HG03108 (cell line): ENCODE results near the gene GABARAPL1.
"Not testable (repeated sequence)": the region's sequence is repeated elsewhere in the genome, so short reads cannot be mapped to it uniquely, and the experiment has no call there.

Source experiments
- ATAC-seq: cut with Tn5 transposase; IDR thresholded peaks from one replicate; pipeline ENCODE4 v1.9.1; 2021; ENCODE audit warnings: moderate library complexity; ENCODE audit not compliant: unreplicated experiment

GABARAPL1 gene

DNA sequence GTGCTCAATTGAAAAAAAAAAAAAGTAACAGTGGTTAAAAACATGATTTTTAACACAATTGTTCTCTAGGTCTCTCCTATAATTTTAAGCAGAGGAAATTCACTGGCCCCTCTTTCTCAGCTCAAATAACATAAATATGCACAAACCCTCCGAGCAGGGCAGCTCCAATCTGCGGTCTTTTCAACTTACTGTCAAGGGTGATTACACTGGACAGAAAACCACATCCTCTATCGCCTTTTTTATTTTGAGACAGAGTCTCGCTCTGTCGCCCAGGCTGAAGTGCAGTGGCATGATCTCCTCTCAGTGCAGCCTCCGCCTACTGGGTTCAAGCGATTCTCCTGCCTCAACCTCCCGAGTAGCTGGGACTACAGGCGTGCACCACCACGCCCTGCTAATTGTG, 16.5 kb upstream of the GABARAPL1 start:
- peak; percentile 80 for ATAC-seq

DNA sequence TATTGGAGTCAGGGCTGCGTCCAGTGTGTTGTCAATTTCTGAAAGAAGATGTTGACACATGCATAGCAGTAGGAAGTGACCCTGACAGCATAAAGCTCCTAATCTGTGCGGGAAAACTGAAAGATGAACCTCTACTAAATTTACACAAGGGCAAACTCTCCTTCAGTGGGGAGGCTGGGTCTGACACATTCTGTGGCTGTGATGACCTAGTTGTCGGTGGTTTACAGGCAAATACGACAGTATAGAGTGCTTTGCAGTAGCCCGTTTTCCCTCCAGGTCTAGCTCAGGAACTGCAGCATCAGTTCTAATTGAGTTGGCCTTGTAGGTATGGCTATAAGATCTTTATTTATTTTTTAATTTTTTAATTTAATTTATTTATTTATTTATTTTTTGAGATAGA, 14.8 kb upstream of the GABARAPL1 start:
- no peak for ATAC-seq

DNA sequence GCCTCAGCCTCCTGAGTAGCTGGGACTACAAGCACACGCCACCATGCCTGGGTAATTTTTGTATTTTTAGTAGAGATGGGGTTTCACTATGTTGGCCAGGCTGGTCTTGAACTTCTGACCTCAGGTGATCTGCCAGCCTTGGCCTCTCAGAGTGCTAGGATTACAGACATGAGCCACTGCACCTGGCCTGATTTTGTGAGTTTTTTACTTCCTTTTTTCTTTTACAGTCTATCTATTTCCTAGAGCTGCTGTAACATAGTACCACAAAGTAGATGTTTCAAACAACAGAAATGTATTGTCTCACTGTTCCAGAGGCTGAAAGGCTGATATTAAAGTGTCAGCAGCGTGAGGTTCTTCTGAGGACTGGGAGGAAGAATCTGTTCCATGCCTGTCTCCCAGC, 8.2 kb upstream of the GABARAPL1 start:
- ATAC-seq = not testable (repeated sequence)

DNA sequence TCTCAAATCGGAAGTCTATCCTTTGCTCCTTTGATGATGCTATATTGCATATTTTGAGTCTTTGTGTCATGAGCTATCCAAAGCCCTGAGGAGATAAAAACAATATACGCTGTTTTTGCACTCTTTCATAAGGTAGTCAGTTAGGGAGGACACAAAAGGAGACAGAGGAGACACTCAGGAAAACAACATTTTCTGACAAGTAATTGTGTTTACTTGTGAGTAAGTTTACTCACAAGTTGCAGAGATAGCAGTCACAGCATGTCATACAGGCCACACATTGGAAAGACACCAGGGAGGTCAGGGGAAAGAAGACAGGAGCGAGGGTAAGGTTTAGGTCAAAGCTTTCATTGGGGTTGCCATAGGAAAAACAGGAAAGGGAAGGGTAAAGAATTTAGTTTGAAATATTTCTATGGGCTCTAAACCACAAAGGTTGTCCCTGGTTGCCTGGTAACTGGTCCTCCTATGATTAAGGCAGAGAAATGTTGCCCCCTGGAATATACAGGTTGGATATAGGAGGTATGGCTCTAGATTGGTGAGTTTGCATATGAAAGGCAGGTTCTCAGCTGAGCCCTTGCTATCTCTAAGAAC, 7.4 kb upstream of the GABARAPL1 start:
- no peak for ATAC-seq

DNA sequence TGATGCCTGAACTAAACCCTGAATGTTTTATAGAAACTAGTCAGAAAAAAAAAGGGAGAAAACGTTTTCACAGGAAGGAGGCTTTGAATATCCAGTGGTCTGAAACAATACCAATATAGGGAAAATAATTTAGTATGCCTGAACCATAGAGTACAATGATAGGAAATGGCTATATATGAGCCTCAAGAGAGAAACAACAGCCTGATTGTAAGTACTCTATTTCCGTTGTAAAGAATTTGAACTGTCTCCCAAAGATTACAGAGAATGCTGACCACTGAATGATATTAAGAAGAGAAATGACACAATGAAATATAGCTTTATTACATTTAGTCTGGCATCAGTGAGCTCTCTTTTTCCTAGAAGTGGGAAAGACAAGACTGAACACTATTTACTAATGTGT, 5.5 kb upstream of the GABARAPL1 start:
- ATAC-seq = no peak

DNA sequence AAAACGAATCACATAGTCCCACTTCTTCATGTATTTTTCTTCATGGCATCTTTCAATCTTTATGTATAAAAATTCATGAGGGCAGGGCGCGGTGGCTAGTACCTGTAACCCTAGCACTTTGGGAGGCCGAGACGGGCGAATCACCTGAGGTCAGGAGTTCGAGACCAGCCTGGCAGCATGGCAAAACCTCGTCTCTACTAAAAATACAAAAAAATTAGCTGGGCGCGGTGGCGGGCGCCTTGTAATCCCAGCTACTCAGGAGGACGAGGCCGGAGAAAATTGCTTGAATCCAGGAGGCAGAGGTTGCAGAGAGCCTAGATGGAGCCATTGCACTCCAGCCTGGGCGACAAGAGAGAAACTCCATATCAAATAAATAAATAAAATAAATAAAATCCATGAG, 2.5 kb upstream of the GABARAPL1 start:
- no peak for ATAC-seq

DNA sequence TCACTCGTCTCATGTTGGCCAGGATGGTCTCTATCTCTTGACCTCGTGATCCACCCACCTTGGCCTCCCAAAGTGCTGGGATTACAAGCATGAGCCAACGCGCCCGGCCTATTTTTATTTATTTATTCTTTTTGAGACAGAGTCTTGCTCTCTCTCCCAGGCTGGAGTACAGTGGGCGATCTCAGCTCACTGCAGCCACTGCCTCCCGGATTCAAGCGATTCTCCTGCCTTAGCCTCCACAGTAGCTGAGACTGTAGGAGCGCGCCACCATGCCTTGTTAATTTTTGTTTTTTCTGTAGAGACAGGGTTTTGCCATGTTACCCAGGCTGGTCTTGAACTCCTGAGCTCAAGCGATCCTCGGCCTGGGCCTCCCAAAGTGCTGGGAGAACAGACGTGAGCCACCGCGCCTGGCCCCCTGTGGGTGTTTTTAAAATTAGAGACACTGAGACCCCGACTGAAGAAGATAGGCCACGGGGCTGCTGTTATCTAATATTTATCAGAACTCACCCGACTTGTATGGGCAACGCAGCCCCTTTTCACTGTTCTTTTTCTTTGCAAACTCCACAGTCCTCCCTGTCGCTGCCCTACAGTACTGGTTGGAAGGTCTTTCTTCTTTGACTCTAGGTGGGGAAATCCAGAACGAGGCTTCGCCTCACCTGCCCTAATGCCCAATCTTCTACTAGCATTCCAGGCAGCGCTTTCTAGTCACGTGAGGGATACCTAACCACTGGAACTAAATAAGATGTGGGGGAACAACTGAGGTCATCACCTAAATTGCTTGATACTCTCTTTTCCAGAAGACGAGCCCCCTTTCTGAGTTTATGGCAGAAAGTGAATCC, 1.4 kb upstream of the GABARAPL1 start:
- ATAC-seq = no peak

DNA sequence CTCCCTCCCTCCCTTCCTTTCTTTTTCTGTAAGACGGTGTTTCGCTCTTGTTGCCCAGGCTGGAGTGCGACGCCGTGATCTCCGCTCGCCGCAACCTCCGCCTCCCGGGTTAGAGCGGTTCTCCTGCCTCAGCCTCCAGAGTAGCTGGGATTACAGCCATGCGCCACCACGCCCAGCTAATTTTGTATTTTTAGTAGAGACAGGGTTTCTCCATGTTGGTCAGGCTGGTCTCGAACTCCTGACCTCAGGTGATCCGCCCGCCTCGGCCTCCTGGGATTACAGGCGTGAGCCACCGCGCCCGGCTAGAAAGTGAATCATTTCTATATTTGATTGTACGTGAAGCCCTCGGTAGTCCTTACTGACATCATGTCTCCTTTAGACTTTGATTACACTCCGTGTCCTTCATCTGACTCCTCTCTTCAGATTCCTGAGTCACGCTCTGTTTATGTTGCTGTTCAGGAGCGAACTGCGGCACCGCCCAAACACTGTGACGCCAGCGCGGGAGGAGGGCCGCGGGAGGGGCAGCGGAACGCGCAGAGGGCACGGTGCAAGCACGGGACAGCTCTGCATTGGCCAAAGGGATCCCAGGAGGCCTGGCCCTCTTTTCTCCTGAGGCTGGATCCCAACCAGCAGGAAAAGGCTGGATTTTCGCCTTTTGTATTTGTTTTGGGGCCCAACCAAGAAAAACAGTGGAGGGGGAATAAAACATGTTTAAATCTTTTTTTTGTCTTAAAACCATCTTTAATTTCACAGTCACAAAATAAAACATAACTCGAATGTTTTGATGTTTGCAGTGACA, 538 bp upstream of the GABARAPL1 start:
- ATAC-seq = no peak

DNA sequence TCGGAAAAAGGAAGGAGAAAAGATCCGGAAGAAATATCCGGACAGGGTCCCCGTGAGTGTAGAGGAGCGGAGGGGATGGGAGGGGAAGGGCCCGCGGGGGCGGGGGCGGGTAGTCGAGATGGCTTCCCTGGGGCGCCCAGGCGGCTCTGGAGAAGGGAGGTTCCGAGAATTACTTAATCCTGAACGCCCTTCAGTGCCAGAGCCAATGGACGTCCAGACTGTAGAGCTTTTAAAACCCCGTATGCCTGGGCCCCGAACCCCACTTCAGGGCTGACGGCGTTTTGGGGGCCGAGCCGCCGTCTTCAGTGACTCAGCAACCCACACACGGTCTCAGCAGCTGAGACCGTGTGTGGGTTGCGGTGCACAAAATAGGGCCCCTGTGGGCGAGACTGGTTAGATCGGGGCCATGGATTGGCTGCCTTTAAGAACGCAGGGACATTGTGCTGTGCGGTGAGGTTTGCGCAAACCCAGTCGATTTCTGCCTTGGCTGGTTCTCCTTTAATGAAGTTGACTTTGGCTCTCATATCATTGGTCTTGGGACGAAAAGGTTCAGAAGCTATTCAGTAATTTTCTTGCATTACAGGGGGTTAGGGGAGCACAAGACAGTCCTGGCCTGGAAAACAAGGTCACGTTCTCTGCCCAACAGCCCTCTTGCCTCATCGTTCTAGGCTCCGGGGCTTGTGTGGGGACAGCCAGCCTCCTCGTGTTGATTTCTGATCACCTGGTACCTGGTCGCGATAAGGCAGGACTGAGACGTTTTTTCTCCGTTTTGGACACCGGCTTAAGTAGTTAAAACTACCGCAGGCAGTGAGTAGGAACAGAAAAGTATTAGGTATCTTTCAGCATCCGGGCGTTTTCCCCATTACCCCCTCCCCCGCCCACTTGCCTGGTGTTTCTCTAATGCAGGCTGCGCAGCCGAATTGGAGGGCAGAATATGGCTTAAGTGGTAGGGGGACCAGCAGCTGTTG, 775 bp downstream of the GABARAPL1 start:
- ATAC-seq = no peak

DNA sequence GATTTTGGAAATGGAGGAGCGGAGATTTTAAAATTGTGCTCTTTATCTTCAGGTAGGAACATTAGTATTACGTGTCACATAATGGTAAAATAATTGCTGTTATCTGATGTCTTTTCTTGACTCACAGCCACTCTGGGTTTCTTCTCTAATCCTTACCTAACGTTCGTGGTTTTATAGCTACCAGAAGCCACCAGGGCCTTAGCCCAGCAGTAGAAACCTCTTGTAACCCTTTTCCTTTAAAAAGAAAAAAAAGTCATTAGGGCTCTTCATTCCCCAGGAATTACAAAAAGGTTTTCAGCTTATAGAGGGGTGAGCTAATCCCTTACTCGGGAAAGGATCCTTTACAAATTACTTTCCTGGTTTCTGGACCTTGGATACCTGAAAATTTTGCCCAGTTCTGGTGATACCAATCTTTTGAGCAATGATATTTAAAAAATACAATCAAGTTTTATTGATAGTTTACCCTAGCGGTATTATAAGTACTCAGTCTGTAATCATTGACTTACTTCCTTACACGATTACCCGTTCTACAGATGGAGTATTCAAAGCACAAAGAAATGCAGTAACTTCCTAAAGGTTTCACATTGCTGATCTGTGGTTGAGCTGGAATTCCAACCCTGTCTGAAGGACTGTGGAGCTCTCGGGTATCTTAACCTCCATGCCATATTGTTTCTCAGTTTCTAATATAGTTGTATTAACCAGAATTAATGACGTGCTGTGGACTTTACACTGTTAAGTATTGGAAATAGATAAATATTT, 1.6 kb downstream of the GABARAPL1 start:
- no peak for ATAC-seq

DNA sequence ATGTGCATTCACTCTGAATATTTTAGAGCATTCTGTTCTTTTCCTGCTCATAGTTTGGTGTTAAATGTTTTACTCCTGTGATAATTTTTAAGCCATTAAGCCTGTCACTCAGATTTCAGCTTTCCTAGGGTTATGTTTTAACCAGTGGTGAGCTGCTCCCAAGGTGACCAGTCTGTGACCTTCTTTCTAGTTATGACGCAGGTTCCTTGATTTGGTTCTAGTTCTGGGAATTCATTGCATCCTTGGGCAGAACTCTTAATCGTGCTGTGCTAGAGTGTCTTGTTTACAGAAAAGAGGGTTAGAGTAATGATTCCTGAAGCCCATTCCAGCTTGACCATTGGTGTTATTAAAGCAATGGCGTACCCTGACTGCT, 2.2 kb downstream of the GABARAPL1 start:
- no peak for ATAC-seq

DNA sequence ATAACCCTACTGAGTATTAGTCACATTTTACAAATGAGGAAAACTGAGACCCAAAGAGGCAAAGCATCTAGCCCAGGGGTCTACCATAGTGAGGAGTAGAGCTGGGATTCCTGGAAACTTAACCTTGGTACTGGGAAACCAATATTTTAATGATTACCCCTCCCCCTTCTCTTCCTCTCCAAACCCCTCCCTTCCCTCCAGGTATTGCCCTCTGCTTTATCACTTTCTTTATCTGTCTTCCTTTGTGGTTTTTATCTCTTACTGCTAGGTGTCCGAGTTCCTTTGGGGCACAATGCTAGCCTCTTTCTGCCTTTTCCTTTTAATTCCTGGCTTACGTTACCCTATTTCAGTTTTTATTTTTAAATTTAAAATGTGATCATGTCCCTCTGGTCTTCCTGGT, 2.8 kb downstream of the GABARAPL1 start:
- ATAC-seq = no peak

DNA sequence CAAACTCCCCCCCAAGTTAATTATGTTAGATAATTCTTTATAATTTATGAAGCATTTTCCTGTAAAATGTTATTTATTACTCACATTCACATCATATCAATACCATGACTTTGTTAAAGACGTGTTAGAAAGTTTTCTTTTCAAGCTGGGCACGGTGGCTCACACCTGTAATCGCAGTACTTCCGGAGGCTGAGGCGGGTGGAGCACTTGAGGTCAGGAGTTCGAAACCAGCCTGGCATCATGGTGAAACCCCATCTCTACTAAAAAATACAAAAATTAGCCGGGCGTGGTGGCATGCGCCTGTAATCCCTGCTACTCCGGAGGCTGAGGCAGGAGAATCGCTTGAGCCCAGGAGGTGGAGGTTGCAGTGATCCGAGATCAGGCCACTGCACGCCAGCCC, 3.3 kb downstream of the GABARAPL1 start:
- not testable (repeated sequence) for ATAC-seq

DNA sequence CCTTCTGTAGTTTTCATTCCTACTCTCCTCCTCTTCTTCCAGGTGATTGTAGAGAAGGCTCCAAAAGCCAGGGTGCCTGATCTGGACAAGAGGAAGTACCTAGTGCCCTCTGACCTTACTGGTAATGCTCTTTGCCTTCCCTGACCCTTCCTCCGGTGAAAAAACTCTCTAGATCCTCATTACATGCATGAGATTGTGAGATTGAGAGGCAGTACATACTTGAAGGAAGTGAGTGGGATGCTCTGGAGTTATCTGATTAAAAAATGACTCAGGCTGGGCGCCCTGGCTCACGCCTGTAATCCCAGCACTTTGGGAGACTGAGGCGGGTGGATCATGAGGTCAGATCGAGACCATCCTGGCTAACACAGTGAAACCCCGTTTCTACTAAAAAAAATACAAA, 5.3 kb downstream of the GABARAPL1 start:
- ATAC-seq = no peak

DNA sequence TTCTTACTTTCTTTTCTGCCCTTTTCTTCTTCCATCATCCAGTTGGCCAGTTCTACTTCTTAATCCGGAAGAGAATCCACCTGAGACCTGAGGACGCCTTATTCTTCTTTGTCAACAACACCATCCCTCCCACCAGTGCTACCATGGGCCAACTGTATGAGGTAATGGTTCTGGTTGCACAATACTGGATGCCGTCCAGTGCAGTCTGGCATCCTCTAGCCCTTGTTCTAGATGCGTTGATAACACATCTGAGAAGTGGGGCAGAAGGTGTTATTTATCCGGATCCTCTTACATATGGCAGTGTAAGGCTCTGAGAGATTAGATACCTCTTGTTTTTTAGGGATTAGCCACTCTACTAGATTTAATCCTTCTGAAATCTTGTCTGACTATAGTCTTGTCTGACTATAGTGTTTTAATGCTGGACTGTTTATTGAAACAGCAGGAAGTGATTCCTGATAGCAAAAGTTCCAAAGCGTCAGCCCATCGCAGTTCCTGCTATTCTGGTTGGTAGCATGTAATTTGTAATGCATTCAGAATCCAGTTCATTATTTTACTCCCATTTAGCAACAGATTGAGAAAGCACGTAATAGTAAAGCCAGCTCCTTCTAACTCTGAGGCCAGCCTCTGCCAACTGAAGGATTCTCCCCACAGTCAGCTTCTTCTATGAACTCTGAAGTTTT, 7.9 kb downstream of the GABARAPL1 start:
- no peak for ATAC-seq

DNA sequence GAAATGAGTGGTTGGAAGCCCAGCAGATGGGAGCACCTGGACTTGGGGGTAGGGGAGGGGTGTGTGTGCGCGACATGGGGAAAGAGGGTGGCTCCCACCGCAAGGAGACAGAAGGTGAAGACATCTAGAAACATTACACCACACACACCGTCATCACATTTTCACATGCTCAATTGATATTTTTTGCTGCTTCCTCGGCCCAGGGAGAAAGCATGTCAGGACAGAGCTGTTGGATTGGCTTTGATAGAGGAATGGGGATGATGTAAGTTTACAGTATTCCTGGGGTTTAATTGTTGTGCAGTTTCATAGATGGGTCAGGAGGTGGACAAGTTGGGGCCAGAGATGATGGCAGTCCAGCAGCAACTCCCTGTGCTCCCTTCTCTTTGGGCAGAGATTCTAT, 9.2 kb downstream of the GABARAPL1 start:
- ATAC-seq = no peak

DNA sequence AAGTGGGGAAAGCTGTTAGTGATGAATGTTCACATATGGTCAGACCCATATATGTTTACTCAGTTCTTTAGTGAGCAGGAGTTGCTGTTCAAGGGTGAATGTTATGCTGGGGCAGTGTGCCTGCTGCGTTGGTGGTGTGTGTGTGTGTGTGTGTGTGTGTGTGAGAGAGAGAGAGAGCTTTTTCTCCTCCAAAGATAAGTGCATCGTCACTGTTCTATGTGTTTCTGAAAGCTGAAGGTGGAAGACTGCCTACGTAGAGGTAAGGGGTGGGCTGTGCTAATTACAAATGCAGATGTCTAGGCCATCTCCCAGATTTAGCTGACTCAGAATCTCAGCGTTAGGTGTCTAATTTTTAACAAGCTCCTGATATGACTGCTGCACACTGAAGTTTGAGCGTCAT, 10.5 kb downstream of the GABARAPL1 start:
- ATAC-seq = no peak

DNA sequence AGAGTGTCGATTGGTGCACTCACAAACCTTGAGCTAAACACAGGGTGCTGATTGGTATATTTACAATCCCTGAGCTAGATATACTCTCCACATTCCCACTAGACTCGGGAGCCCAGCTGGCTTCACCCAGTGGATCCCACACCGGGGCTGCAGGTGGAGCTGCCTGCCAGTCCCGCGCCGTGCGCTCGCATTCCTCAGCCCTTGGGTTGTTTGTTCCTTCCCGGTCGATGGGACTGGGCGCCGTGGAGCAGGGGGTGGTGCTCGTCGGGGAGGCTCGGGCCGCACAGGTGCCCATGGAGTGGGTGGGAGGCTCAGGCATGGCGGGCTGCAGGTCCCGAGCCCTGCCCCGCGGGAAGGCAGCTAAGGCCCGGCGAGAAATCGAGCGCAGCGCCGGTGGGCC, 12.7 kb downstream of the GABARAPL1 start:
- not testable (repeated sequence) for ATAC-seq

DNA sequence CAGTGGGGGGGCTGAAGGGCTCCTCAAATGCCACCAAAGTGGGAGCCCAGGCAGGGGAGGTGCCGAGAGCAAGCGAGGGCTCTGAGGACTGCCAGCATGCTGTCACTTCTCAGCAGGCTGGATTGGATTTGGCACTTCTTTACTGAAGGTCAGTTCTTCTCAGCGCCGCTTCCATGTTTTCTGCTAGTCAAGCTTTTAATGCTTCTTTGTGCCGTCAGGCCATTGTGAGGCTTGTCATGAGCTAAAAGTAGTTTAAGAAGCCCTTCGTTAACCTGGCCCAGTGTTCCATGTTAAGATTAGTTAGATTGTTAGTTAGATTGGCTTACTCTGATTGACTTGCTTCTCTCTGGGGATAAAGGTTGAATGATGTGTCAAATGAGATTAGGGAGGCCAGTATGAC, 13.4 kb downstream of the GABARAPL1 start:
- no peak for ATAC-seq

DNA sequence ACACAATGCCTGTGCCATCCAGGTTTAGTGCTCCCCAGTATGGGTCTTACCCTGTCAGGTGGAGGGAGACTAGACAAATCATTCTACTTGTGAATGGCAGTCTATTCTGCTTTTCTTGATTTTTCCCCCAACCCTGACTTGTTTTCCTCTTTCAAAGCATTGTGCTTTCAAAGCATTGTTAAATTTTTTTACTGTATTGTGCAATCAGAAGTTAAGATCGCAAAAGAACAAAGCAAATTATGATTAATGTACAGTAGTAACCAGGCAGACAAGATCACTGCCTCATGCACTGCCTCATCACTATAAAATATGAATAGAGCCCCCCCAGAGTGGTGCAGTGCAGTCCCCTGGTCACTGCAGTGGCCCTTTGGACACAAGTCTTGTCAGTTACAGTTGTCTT, 14.1 kb downstream of the GABARAPL1 start:
- ATAC-seq = no peak
